Activated B cell treated with CpG ODN at 0.5 μM for 24 hours (primary cell): ENCODE results near the gene PRM1. TPM values are rescaled to one million over a fixed set of nuclear protein-coding genes. Genes with fewer than 3 reads are reported as not detected.
A peak's percentile ranks its signal among the peaks of the same experiment; 100 is the strongest.

ENCODE experiments used
- ATAC-seq: fragments of 200-7000 bp; cut with Tn5 transposase; one replicate; pipeline ENCODE4 v1.10.0; 2021; ENCODE audit warnings: low read depth, mild to moderate bottlenecking, moderate library complexity
- CTCF ChIA-PET: fragments of 350-600 bp; sonication (Branson Sonifier 250); formaldehyde crosslinking; loops from one replicate; lab custom pipeline; 2021; ENCODE audit warnings: antibody characterized with exemption; lab: Charles Lee
- POLR2A ChIA-PET: fragments of 350-600 bp; sonication (Branson Sonifier 250); formaldehyde crosslinking; loops from one replicate; lab custom pipeline; 2021; ENCODE audit warnings: antibody characterized with exemption; lab: Charles Lee
- DNase-seq: peaks from one replicate; pipeline ENCODE4 v3.0.0; 2022
- H3K27ac Mint-ChIP-seq: one replicate; pipeline ENCODE4 v1.8.0; 2020; ENCODE audit warnings: mixed read lengths
- H3K27me3 Mint-ChIP-seq: one replicate; pipeline ENCODE4 v1.8.0; 2021; ENCODE audit warnings: mixed read lengths
- H3K36me3 Mint-ChIP-seq: one replicate; pipeline ENCODE4 v1.8.0; 2021; ENCODE audit warnings: low read depth, mixed read lengths
- H3K4me1 Mint-ChIP-seq: one replicate; pipeline ENCODE4 v1.8.0; 2021; ENCODE audit warnings: mixed read lengths
- H3K4me3 Mint-ChIP-seq: one replicate; pipeline ENCODE4 v1.8.0; 2020; ENCODE audit warnings: mild to moderate bottlenecking, mixed read lengths
- H3K9me3 Mint-ChIP-seq: one replicate; pipeline ENCODE4 v1.8.0; 2020; ENCODE audit warnings: mixed read lengths
- intact Hi-C: fragments of 100-400 bp; cut with micrococcal nuclease; formaldehyde crosslinking; loops from one replicate; pipeline ENCODE4 v1.15.1; 2024
- total RNA-seq: library from RNA; stranded (reverse); gene quantifications from 2 replicates; pipeline ENCODE4 v1.2.3, GENCODE V29; 2022
- TF ChIP-seq, protein P1 (sequence below): fragments of 200-600 bp; IDR thresholded peaks from one replicate; pipeline ENCODE4 v1.8.0; 2022; ENCODE audit warnings: antibody characterized with exemption, mild to moderate bottlenecking

Gene PRM1
- total RNA-seq, 1 donor from 2014 or later: not detected

- peak overlapping the region; percentile 41 for H3K27ac Mint-ChIP-seq
- no peaks in the 10 kb centered on the region for H3K9me3 Mint-ChIP-seq
- ChIA-PET CTCF (interaction anchor here (1.1 to 1.3 kb wide), 3 partner anchors 9 to 23 kb away, joined by 3 to 5 read pairs (median 3); partner anchors contain the start of gene SOCS1), POLR2A (interaction anchor here (0.6 to 2.1 kb wide), 9 partner anchors 8 to 267 kb away, joined by 3 to 18 read pairs (median 6); no protein-coding TSS in a partner anchor)
- no peaks in the 10 kb centered on the region for H3K27me3 Mint-ChIP-seq
- intact Hi-C loops: no loop called here
- TF ChIP-seq, protein P1, sequence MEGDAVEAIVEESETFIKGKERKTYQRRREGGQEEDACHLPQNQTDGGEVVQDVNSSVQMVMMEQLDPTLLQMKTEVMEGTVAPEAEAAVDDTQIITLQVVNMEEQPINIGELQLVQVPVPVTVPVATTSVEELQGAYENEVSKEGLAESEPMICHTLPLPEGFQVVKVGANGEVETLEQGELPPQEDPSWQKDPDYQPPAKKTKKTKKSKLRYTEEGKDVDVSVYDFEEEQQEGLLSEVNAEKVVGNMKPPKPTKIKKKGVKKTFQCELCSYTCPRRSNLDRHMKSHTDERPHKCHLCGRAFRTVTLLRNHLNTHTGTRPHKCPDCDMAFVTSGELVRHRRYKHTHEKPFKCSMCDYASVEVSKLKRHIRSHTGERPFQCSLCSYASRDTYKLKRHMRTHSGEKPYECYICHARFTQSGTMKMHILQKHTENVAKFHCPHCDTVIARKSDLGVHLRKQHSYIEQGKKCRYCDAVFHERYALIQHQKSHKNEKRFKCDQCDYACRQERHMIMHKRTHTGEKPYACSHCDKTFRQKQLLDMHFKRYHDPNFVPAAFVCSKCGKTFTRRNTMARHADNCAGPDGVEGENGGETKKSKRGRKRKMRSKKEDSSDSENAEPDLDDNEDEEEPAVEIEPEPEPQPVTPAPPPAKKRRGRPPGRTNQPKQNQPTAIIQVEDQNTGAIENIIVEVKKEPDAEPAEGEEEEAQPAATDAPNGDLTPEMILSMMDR: no peak
- no peak overlapping the region for H3K4me3 Mint-ChIP-seq
- H3K4me1 Mint-ChIP-seq: peaks cover 46% of the 10 kb centered on the region
- DNase-seq (no peak), ATAC-seq (no peak)
- no peaks in the 10 kb centered on the region for H3K36me3 Mint-ChIP-seq
Observed at GRCh38 chr16:11232302-11232851, 48.8 kb downstream of the PRM1 start.

DNA sequence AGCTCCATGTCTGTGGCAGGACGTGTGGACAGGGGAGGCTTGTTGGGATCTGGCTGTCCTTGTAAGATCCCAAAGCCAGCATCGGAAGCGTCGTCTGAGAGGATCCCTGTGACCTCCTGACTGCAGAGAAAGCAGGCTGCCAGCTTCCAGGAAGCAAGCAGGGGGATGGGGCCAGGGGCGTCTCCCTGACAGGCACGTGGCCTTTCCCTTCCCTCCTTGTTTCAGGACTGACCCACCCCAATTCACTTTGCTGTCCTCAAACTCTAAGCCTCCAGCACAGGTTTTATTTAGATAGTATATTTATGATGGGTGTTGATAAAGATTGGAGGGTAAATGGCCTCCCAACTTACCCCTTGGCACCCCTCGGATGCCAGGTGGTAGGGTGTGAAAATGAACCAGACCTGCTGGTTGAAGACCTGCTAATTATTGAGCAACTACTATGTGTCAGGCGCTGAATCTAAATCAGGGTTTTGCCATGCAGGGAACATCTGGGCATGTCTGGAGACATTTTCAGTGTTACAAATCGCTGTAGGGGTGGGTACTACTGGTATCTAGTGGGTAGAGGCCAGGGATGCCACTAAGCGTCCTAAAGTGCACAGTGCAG lies 49.7 kb downstream of the PRM1 start:
- H3K4me1 Mint-ChIP-seq: peaks cover 46% of the 10 kb centered on the region
- no peak overlapping the region for H3K4me3 Mint-ChIP-seq
- ATAC-seq (no peak), DNase-seq (no peak)
- H3K36me3 Mint-ChIP-seq: no peaks in the 10 kb centered on the region
- peak overlapping the region; percentile 24 for H3K27ac Mint-ChIP-seq
- no peaks in the 10 kb centered on the region for H3K9me3 Mint-ChIP-seq
- intact Hi-C loops: no loop called here
- ChIA-PET CTCF (no interaction called here), POLR2A (interaction anchor here (0.8 to 2.7 kb wide), 3 partner anchors 11 to 25 kb away, joined by 4 to 9 read pairs (median 5); partner anchors contain the start of gene SOCS1)
- no peaks in the 10 kb centered on the region for H3K27me3 Mint-ChIP-seq
- TF ChIP-seq, protein P1: no peak

Other genes starting within 250 kb of the PRM1 start
- 68.6 and 76.2 TPM in 2 replicates for gene SOCS1, start 25.1 kb downstream of the PRM1 start, total RNA-seq
- not detected in 2 replicates for gene TNP2, start 12.0 kb downstream of the PRM1 start, total RNA-seq
- not detected in 2 replicates for gene PRM3, start 7.7 kb downstream of the PRM1 start, total RNA-seq
- not detected in 2 replicates for gene PRM2, start 4.8 kb downstream of the PRM1 start, total RNA-seq
- gene RMI2, start 64.1 kb upstream of the PRM1 start, total RNA-seq: 8.1 TPM in 2 replicates